Stimulated activated CD8-positive, alpha-beta memory T cell treated with anti-CD3 and anti-CD28 coated beads, Interleukin-2, amount 100 ng/mL, for 48 hours (primary cell): Measurements from ENCODE around the gene LGALS7B.
"Not testable (repeated sequence)": the region's sequence is repeated elsewhere in the genome, so short reads cannot be mapped to it uniquely, and the experiment has no call there.

Source experiments
- DNase-seq, 2 donors: peaks; one replicate each; pipeline ENCODE4 v3.0.0-alpha.2; 2020; ENCODE audit warnings: low read depth in 2 of 2

LGALS7B gene

DNA sequence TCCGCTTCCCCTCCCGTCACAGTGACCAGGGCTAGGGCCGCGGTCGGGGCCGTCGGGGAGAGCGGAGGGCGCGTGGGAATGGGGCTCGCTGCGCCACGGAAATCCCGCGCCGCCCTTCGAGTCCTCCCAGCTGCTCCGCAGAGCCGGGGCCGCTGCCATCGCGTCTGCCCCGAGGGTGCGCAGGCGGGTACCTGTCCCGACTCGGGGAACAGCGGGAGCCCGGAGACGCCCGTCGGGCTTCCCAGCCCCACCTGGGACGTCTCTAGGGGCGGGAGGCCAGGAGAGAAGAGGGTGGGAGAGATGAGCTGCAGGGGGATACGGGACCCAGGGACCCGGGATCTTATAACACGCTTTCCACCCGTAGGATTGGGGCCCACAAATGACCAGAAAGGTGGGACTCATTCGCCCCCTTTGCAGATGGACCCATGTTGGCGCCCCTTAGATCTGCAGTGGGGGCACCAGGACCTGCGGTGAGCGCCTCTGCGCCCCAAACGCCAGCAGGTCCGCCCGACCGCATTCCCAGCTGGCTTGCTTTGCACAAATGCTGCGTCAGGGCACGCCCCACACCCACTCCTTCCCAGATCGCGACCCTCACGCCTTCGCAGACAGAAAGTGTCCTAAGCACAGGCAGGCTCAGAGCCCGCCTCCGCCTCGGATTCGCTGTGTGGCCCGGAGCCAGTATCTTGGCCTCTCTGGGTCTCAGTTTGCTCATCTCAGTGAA, 18.6 kb upstream of the LGALS7B start:
- DNase-seq, result not testable (repeated sequence)

DNA sequence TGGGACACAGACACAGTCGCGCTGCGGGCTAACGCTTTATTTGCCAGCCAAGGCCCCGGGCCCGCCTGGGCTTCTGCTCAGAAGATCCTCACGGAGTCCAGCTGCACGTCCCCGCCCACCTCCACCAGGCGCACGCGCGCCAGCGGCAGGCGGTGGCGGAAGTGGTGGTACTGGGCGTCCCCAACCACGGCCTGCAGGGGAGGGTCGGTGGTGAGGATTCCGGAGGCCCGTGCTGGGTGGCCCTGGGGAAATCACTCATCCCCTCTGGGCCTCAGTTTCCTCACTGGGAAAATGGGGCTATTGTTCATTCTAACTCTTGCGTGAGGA, 18.1 kb upstream of the LGALS7B start:
- DNase-seq, result not testable (repeated sequence)

DNA sequence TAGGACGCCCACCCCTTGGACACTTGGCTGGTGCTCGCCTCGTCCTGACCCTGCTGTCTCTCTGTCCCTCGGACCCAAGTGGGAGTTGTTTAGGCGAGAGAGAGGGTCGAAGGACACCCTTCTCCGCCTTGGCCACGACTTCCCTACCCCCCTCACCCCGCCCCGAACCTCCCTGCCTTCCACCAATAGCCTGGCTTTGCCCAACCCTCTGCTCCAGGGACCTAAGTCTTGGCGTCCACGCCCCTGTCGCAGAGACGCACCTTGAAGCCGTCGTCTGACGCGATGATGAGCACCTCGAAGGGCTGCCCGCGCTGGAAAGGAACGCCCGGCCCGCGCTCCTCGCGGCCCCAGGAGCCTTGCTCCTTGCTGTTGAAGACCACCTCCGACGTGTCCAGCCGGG, 17.4 kb upstream of the LGALS7B start:
- DNase-seq, result not testable (repeated sequence)

DNA sequence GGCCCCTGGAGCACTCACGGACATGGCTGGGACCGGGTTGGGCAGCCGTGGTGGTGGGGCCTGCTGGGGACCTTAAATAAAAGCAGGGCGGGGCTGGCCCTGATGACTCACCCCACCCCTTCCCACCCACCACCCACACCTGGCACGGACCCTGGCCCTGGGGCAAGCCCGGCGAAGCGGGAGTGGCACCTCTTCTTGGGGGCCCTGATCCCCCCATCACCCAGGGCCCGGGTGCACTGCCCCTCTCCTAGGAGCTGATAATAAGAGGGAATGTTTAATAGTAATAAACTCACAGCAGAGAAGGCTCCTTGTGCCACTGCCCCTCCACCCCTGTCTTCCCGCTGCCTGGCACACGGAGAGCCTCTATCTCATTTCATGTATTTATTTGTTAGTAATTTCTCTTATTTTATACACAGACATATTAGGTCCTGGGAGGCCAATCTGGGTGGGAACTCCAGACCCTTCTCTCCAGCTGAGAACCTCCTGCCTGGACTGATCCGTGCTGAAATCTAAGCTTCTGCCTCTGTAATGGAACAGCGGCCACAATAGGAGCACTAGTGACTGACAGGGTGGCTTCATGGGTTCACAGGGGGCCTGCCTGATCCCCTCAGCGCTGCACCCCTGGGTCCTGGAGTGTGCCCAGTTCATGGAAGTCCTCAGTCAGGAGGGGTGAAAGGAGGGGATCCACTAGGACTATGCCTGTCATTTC, 15.4 kb upstream of the LGALS7B start, which contains the start of gene LGALS7:
LGALS7 (minus strand) TSS at position 49 of the 709 bp plus-strand sequence; CDS start at position 24, 25 bp downstream.
- no peak for DNase-seq

DNA sequence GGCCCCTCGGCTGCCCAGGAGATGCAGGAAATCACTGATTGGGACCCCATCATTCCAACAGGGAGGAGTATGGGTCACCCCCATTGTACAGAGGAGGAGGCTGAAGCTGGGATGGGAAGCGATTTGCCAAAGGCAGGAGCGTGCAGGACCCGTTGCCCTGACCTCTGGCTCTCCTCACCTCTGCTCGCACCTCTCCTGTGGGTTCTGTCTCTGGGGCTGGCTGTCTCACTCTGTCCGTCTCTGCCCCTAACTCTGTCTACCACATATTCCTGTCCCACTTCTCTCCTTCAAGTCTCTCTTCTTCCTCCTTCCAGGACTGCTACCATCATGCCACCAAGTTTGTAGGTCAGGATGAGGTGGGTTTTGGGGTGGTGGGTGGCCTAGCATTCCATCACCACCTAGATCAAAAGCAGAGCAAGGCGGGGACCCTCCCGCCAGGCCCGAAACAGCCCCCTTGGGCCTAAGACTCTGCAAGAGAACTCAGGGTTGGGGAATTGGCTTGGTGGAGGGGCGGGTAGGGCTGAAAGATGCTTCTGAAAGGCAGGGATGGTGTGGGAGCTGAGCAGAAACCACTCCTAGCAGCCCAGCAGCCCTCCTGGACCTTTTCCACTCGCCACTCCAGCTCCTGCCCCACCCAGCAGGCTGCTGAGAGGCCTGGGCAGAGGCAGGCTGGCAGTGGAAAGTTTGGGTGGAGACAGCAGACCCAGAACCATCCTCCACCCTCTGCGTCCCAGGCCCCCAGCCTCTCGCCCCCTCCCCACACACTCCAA, 14.6 kb upstream of the LGALS7B start:
- no peak for DNase-seq

DNA sequence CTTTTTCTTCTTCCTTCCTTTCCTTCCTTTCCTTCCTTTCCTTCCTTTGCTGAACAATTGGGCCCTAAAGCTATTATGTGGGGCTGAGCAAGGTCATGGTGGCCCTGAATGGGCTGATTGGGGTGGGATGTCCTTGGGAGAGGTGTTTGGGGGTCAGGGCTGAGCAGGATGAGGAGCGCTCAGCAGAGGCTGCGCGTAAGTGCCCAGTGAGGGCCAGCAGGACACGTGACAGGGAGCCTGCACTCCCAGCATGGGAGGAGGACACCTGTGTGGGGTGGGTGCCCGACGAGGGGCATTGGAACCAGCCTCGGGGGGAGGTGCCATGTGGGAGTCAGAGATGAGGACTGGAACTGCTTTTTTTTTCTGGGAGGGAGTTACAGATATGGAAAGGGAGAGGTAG, 10.3 kb upstream of the LGALS7B start:
- no peak for DNase-seq

DNA sequence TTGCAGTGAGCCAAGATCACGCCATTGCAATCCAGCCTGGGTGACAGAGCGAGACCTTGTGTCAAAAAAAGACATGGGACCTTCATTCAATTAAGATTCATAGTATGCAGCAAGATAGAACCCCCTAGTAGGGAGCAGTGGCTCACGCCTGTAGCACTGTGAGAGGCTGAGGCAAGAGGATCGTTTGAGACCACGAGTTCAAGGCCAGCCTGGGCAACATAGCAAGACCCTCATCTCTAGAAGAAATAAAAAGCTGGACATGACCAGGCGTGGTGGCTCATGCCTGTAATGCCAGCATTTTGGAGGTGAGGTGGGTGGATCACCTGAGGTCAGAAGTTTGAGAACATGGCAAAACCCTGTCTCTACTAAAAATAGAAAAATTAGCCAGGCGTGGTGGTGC, 8.6 kb upstream of the LGALS7B start:
- DNase-seq, result no peak

DNA sequence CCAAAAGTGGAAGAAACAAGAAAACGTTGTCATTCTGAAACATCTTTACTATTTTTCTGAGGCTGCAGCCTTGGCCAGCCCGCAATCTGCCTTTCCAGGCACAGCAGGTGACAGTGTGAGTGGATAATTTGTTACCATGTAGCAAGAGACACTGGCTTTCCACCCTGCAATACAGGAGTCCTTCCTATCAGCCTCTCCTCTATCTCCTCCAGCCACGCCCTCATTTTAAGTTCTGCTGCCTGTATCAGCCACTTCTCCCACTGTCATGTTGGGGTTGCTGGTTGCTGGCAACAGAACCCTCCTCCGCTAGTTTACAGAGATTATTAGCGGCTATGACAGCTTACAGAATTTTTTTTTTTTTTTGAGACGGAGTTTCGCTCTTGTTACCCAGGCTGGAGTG, 7.9 kb upstream of the LGALS7B start:
- no peak for DNase-seq

DNA sequence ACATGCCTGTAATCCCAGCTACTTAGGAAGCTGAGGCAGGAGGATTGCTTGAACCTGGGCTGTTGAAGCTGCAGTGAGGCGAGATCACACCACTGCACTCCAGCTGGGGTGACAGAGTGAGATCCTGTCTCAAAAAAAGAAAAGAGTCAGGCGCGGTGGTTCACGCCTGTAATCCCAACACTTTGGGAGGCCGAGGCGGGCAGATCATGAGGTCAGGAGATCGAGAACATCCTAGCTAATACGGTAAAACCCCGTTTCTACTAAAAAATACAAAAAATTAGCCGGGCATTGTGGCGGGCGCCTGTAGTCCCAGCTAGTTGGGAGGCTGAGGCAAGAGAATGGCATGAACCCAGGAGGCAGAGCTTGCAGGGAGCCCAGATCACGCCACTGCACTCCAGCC, 6.8 kb upstream of the LGALS7B start:
- DNase-seq, result not testable (repeated sequence)

DNA sequence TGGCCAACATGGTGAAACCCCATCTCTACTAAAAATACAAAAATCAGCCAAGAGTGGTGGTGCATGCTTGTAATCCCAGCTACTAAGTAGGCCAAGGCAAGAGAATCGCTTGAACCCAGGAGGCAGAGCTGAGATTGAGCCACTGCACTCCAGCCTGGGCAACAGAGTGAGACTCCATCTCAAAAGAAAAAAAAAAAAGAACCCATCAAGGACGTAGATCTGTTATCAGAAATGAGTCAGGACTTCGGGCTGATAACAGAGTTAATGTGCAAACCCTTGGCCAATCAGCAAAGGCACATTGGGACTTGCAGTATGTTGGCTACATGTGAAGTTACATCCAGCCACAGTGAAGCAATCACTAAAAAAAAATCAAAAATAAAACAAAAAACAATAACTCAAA, 4.8 kb upstream of the LGALS7B start:
- DNase-seq, result no peak

DNA sequence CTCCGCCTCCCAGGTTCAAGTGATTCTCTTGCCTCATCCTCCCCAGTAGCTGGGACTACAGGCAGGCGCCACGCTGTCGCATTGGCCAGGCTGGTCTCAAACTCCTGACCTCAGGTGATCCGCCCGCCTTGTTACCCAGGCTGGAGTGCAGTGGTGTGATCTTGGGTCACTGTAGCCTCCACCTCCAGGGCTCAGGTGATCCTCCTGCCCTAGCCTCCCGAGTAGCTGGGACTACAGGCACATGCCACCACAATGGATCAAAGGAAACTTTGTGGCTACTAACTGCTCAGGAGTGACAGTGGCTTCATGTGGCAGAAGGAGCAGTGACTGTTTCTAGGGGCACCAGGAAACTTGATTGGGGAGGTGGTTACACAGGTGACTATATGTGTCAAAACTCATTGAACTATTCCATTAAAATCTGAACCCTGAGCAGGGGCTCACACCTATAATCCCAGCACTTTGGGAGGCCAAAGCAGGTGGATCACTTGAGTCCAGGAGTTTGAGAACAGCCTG, 3.8 kb upstream of the LGALS7B start:
- DNase-seq, result no peak

DNA sequence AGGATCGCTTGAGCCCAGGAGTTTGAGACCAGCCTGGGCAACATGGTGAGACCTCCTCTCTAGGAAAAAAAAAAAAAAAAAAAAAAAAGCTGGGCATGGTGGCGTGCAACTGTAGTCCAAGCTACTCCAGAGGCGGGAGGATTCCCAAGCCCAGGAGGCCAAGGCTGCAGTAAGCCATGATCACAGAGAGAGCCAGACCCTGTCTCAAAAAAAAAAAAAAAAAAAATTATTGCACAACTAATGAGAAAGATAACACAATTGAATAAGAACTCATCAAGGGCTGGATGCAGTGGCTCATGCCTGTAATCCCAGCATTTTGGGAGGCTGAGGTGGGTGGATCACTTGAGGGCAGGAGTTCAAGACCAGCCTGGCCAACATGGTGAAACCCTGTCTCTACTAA, 2.9 kb upstream of the LGALS7B start:
- not testable (repeated sequence) for DNase-seq

DNA sequence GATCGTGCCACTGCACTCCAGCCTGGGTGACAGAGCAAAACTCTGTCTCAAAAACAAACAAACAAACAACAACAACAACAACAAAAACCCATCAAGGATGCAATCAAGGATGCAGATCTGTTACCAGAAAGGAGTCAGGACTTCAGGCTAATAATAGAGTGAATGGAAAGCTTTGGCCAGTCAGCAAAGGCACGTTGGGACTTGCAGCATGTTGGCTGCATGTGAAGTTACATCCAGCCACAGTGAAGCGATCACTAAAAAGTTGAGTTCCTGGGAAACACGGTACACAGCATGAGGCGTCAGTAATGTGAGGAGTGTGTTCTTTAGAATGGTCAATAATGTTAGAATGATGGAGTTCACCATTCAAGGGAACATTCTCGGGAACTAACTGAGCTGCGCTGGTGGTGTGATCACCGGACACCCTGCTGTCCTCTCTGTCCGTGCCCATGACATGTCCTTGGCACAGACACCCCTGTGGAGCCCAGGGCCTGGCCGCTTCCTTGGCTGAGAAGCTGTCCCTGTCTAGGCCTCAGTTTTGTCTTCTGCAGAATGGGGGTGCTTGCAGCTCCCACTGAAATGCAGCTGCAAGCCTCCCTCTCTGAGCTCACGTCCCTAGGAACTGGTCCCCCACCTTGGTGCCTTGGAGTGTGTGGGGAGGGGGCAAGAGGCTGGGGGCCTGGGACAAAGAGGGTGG, 2.3 kb upstream of the LGALS7B start:
- DNase-seq, result no peak

DNA sequence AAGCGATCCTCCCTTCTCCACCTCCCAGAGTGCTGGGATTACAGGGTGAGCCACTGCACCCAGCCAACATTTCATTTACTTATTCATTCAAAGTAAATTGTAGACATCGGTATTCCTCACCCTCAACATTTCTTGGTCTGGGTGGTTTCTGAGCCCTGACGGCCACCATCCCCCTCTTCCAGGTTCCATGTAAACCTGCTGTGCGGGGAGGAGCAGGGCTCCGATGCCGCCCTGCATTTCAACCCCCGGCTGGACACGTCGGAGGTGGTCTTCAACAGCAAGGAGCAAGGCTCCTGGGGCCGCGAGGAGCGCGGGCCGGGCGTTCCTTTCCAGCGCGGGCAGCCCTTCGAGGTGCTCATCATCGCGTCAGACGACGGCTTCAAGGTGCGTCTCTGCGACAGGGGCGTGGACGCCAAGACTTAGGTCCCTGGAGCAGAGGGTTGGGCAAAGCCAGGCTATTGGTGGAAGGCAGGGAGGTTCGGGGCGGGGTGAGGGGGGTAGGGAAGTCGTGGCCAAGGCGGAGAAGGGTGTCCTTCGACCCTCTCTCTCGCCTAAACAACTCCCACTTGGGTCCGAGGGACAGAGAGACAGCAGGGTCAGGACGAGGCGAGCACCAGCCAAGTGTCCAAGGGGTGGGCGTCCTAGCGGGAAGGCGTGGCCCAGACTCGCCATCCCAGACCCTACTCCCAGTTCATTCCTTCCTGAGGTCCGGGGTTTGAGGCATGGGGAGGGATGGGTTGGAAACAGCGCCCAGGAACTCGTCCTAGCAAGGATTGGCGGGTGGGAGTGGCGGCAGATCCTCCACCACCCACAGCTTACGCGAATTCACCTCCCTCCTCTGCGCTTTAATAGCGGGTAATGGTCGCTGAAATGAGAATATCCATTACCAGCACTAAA, 1.8 kb downstream of the LGALS7B start:
- DNase-seq, result not testable (repeated sequence)

DNA sequence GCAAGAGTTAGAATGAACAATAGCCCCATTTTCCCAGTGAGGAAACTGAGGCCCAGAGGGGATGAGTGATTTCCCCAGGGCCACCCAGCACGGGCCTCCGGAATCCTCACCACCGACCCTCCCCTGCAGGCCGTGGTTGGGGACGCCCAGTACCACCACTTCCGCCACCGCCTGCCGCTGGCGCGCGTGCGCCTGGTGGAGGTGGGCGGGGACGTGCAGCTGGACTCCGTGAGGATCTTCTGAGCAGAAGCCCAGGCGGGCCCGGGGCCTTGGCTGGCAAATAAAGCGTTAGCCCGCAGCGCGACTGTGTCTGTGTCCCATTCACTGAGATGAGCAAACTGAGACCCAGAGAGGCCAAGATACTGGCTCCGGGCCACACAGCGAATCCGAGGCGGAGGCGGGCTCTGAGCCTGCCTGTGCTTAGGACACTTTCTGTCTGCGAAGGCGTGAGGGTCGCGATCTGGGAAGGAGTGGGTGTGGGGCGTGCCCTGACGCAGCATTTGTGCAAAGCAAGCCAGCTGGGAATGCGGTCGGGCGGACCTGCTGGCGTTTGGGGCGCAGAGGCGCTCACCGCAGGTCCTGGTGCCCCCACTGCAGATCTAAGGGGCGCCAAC, 2.6 kb downstream of the LGALS7B start:
- DNase-seq, result not testable (repeated sequence)

DNA sequence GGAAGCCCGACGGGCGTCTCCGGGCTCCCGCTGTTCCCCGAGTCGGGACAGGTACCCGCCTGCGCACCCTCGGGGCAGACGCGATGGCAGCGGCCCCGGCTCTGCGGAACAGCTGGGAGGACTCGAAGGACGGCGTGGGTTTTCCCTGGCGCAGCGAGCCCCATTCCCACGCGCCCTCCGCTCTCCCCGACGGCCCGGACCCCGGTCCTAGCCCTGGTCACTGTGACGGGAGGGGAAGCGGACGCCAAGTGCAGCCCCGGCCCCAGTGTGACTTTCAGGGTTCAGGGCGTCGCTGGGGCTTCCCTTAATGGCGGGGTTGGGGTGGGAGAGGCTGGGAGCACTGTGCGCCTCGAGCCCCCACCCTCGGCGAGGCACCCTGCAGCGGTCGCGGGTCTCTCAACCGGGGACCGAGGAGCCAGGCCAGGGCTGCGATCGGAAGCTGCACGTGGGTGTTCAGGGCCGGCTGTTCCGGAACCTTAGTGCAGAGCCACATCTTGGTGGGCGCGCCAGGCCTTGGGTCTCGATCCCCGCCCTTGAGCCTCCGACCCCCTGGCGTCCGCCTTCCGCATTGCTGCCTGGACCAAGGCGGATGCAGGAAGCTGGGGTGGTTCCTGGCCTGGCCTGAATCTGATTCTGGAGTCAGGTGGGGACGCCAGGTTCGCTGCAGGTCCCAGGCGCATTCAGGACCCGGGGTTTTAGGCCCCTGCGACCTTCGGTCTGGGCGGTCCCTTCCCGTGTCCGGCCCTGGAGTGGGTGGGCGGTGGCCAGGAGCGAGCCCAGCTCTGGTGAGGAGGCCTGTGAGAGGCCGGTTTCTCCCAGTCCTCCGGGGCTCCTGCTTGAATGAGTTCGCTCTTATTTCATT, 3.5 kb downstream of the LGALS7B start:
- peak; percentile 26 to 37 for DNase-seq

DNA sequence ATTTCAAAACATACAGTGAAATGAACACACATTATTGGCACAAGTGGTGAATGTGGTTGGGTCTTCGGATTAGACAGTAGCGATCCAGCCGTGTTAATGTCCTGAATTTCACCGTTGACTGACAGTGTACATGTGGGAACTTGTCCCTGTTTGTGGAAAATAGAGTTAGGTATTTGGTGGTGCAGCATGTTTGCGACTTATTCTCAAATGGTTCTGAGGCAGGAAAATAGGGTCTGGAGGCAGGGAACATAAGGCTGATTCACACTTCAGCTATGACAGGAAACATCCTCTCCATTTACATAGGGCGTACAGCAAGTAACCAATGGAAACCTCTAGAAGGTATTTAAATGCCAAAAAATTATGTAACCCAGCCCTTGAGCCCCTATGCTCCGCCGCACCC, 4.2 kb downstream of the LGALS7B start:
- DNase-seq, result no peak

DNA sequence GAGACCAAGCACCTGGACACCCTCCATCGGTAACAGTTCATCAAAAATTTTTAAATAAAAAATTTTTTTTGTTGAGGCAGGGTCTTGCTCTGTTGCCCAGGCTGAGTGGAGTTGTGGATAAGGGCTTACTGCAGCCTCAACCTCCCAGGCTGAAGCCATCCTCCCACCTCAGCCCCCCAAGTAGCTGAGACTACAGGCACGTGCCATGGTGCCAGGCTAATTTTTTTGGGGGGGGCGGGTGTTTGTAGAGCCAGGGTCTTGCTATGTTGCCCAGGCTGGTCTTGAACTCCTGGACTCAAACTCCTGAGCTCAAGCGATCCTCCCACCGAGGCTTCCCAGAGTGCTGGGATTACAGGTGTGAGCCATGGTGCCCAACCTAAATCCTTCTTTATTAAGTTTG, 4.7 kb downstream of the LGALS7B start:
- DNase-seq, result no peak

DNA sequence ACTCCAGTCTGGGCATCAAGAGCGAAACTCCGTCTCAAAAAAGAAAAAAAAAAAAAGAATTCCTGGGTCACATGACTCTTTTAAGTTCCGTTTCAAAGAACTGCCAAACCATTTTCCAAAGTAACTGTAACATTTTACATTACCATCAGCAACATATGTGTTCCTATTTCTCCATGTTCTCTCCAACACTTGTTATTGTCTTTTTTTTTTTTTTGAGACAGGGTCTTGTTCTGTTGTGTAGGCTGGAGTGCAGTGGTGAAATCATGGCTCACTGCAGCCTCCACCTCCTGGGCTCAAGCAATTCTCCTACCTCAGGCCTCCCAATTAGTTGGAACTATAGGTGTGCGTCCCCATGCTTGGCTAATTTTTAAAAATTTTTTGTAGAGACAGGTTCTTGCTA, 6.5 kb downstream of the LGALS7B start:
- DNase-seq, result no peak
